ENCODE results near the gene APOL2.

APOL2 gene

DNA sequence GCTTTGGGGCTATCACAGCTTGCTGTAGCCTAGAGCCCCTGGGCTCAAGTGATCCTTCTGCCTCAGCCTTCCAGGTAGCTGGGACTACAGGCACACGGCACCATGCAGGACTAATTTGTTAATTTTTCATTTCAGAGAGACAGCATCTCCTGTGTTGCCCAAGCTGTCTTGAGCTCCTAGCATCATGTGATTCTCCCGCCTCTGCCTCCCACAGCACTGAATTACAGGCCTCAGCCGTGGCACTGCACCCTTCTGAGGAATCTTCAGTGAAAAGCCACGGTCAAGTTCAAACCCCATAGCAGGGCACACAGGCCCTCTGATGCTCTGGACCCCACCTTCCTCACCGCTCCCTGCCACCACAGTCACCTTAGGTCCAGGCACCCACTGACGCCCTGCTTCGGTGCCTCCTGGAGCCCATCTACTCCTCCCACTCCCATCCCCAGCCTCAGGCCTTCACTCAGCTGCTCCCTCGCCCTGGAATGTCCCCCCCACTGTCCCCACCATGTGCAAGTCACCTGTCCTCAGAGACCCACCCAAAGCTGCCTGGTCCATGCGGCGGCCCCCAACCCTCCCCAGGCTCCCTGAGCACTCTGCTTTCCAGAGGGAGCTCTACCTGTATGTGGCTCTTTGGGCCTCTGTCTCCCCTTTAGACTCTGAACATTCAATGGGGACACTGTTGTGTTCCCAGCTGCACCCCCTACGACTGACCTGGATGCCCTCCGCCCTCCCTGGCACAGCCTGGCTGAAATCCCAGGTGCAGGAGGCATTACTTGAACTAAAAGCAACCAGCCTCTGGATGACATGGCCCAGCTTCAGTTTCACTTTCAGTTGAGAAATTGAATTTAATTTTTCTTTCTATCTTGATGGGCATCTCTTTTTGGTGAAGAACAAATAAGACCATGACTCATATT lies 1.6 kb downstream of the APOL2 start:
- H3K4me3 ChIP-seq (ENCODE audit: low read depth, low read length): peak overlapping the region; percentile 73

DNA sequence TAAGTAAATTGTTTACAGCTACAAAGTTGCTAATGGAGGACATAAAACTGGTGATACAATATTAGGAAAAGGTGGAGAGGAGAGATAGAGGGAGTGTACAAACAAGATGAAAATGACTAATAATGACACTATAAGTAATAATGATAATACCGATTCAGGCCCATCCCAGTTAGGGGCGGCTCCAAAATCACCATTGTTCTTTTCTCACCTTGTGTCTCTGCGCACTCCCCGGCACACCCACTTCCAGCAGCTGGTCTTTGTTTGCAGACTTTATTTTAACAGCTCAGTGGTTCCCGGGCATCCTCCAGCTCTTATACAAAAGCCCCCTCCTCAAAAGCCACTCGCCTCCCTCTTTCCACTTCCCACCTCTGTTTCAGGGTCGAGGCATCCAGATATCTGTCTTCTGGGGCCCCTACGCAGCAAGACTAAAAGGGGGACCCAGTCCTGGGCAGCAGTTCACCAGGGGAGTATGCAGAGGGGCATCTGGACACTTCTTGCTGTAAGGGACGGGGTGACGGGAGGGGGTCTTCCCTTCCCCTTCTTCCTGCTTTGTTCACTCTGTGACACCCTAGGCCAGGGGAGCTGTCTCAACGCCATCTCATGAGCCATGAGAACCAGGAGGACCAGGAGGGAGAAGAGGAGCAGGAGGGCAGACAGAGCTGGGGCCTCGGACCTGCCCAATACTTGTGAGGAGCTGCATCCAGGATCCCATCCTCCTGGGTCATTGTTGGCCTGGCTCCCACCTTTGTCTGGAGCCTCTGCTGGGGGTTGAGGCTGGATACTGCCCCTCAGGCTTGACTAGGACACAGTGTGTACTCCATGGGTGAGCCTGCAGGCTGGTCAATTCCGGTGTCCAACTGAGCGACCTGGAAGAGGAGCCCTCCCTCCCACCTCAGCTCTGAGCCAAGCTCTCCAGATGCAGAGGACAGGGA lies 2.7 kb downstream of the APOL2 start:
- in situ Hi-C loops (cut with HindIII; ENCODE audit: low pct_ligation_motif_present, low sequenced_read_pairs): no loop called here
- Histone ChIP-seq H3K4me3 (ENCODE audit: low read depth, low read length) (no peak overlapping the region), H3K27ac (no peak overlapping the region)

More for the DNA sequence above, 1.6 kb downstream of the APOL2 start:
- H3K27ac ChIP-seq: no peak overlapping the region
- H3K27me3 ChIP-seq (replicated peaks): no peaks in the 10 kb centered on the region
- in situ Hi-C loops (cut with HindIII; ENCODE audit: low pct_ligation_motif_present, low sequenced_read_pairs): no loop called here
- H3K36me3 ChIP-seq (replicated peaks): peaks cover 9% of the 10 kb centered on the region
- TF ChIP-seq, protein P1, sequence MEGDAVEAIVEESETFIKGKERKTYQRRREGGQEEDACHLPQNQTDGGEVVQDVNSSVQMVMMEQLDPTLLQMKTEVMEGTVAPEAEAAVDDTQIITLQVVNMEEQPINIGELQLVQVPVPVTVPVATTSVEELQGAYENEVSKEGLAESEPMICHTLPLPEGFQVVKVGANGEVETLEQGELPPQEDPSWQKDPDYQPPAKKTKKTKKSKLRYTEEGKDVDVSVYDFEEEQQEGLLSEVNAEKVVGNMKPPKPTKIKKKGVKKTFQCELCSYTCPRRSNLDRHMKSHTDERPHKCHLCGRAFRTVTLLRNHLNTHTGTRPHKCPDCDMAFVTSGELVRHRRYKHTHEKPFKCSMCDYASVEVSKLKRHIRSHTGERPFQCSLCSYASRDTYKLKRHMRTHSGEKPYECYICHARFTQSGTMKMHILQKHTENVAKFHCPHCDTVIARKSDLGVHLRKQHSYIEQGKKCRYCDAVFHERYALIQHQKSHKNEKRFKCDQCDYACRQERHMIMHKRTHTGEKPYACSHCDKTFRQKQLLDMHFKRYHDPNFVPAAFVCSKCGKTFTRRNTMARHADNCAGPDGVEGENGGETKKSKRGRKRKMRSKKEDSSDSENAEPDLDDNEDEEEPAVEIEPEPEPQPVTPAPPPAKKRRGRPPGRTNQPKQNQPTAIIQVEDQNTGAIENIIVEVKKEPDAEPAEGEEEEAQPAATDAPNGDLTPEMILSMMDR (IDR thresholded peaks at IDR 0.05; ENCODE audit: low read depth, low read length, missing control alignments): no peak
- DNase-seq: no peak

DNA sequence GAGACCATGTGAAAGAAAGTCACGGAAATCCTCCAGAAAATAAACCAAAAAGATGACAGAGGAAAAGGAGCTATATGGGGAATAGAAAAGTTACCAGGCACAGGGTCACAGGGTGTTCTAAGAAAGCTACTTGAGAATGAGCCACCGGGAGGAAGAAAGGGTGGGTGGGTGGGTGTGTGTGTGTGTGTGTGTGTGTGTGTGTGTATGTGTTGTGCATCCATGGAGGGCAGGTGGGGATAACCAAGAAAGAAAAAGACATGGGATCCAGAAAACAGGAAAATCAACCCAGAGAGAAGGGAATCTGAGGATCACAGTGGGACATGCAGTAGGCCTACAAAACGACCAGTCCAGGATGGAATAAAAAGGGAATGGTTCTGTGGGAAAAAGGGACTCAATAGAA lies 3.7 kb downstream of the APOL2 start:
- DNase-seq: no peak
- in situ Hi-C loops (cut with HindIII; ENCODE audit: low pct_ligation_motif_present, low sequenced_read_pairs): no loop called here
- no peaks in the 10 kb centered on the region for H3K27me3 ChIP-seq (replicated peaks)
- no peak overlapping the region for H3K27ac ChIP-seq
- no peak overlapping the region for H3K4me3 ChIP-seq (ENCODE audit: low read depth, low read length)
- peaks cover 22% of the 10 kb centered on the region for H3K36me3 ChIP-seq (replicated peaks)
- TF ChIP-seq, protein P1 (IDR thresholded peaks at IDR 0.05; ENCODE audit: low read depth, low read length, missing control alignments): no peak

More for the DNA sequence above, 2.7 kb downstream of the APOL2 start:
- Histone ChIP-seq H3K27me3 (replicated peaks) (no peaks in the 10 kb centered on the region), H3K36me3 (replicated peaks) (peaks cover 13% of the 10 kb centered on the region)
- DNase-seq: no peak
- TF ChIP-seq, protein P1 (IDR thresholded peaks at IDR 0.05; ENCODE audit: low read depth, low read length, missing control alignments): no peak

DNA sequence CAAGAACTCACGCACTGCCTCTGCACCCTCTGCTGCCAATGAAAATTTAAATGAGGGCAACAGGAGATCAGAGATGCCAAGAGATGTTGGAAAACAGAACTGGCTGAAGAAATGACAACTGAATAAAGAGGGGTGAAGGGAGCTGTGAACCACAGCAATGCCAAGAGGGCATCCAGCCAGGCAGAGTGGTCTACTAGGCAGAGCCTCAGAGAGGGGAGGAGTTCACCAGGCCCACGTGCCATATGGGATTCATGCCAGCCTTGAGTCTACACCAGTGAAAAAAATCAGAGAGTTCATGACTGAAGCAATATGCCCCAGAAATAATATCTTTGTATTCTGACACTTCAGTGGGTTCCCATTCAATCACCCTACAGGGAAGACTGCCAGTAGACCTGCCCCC lies 4.4 kb downstream of the APOL2 start:
- Histone ChIP-seq H3K27me3 (replicated peaks) (no peaks in the 10 kb centered on the region), H3K36me3 (replicated peaks) (peaks cover 28% of the 10 kb centered on the region), H3K4me3 (ENCODE audit: low read depth, low read length) (no peak overlapping the region), H3K27ac (no peak overlapping the region)
- DNase-seq: no peak
- in situ Hi-C loops (cut with HindIII; ENCODE audit: low pct_ligation_motif_present, low sequenced_read_pairs): no loop called here
- TF ChIP-seq, protein P1 (IDR thresholded peaks at IDR 0.05; ENCODE audit: low read depth, low read length, missing control alignments): no peak

DNA sequence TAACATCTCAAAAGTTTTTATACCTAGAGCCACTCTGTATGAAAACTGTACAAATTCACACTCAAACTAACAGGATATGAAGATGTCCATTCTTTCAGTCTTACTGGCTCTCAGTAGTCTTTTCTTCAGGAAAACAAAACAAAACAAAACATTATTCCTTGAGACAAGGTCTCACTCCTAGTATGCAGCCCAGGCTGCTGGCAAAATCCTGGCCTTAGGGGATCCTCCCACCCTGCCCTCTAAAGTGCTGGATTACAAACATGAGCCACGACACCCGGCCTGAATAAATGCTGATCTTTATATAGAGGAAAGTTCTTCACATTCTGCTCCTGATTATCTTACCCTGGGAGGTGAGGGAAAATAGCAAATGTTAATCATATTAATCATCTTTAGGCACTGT lies 5.1 kb downstream of the APOL2 start:
- no peak for DNase-seq
- no peak overlapping the region for H3K27ac ChIP-seq
- in situ Hi-C loops (cut with HindIII; ENCODE audit: low pct_ligation_motif_present, low sequenced_read_pairs): no loop called here
- peaks cover 34% of the 10 kb centered on the region for H3K36me3 ChIP-seq (replicated peaks)
- no peak overlapping the region for H3K4me3 ChIP-seq (ENCODE audit: low read depth, low read length)
- H3K27me3 ChIP-seq (replicated peaks): no peaks in the 10 kb centered on the region
- TF ChIP-seq, protein P1 (IDR thresholded peaks at IDR 0.05; ENCODE audit: low read depth, low read length, missing control alignments): no peak
